ENCODE measurements around the gene CEP170.

Gene CEP170

DNA sequence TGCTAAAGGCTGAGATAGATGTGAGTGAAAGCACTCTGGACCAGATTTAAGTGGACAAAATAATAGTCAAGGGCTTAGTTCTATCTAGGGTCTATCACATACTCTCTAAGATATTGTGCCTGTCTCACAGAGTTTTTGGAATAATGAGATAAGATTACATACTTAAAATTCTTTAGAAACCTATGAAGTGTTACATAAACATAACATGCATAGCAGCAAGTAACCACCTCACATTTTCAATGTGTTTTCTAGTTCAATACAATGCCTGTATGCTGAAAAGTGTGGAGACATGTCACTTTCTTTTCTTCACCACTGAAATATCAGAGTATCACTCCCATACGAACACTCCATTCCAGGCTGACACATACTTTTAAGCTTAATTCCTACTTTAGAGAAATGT, 16.9 kb upstream of the CEP170 start:
- Histone ChIP-seq H3K36me3 (peaks cover 28 to 57% (median 49%) of the 10 kb centered on the region in 11 experiments; a peak in 21 of 22 replicates), H3K9me3 (replicated peaks in 1 of 11) (peaks cover 0 to 27% (median 6%) of the 10 kb centered on the region in 11 experiments; a peak in 10 of 22 replicates), H3K27ac (peak overlapping the region in 1 of 11 experiments; percentile 13; a peak in 2 of 22 replicates), H3K4me2 (no peak overlapping the region; a peak in 1 of 22 replicates), H4K20me1 (no peaks in the 10 kb centered on the region), H3K4me1 (peaks cover 39 to 41% (median 41%) of the 10 kb centered on the region in 10 experiments), H3K4me3 (no peak overlapping the region), H3K27me3 (no peaks in the 10 kb centered on the region), H3K9ac (no peak overlapping the region)
- TF ChIP-seq Cebpa-rat (IDR thresholded peaks at IDR 0.05): no peak

DNA sequence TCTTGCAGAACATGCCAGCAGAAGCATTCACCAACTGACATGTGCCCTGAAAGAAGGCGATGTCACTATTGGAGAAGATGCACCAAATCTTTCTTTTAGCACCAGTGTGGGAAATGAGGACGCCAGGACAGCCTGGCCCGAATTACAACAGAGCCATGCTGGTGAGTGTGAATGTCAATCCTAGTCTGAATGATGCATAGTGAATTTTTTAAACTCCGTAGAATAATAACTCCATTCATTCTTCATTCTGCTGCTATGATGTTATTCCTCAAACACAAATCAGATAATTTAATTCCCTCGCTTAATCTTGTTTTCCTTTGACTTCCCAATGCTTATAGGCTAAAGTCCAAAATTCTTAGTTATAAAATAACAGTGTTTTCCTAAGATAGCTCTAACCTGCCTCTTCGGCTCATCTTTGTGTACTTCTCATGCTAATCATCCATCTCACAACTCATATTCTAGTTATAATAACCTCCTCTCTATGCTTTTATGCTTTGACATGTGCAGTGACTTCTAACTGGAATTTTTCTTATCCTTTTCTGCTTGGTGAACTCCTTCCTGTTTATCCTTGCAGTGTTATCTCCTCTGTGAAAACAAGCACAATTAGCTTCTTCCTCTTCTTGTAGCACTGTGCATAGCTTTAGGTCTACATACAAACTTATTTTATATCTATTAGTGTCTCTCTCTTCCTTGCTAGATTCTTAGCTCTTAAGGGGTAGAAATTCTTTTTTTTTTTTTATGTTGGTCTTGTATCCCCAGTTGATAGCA, 15.2 kb upstream of the CEP170 start:
- Histone ChIP-seq H4K20me1 (no peaks in the 10 kb centered on the region), H3K4me2 (peak overlapping the region; percentile 80 to 98 (median 89)), H3K4me3 (peak overlapping the region in 4 of 10 experiments; percentile 35 to 42 (median 38); a peak in 5 of 20 replicates), H3K4me1 (peaks cover 55 to 58% (median 58%) of the 10 kb centered on the region in 10 experiments), H3K27me3 (no peaks in the 10 kb centered on the region), H3K27ac (peak overlapping the region; percentile 60 to 97 (median 91)), H3K36me3 (peaks cover 14 to 41% (median 32%) of the 10 kb centered on the region in 11 experiments; a peak in 21 of 22 replicates), H3K9me3 (replicated peaks in 1 of 11) (peaks cover 0 to 17% (median 4%) of the 10 kb centered on the region in 11 experiments; a peak in 7 of 22 replicates), H3K9ac (peak overlapping the region in 10 of 11 experiments; percentile 63 to 83 (median 78); a peak in 14 of 22 replicates)
- no peak for TF ChIP-seq Cebpa-rat (IDR thresholded peaks at IDR 0.05)

DNA sequence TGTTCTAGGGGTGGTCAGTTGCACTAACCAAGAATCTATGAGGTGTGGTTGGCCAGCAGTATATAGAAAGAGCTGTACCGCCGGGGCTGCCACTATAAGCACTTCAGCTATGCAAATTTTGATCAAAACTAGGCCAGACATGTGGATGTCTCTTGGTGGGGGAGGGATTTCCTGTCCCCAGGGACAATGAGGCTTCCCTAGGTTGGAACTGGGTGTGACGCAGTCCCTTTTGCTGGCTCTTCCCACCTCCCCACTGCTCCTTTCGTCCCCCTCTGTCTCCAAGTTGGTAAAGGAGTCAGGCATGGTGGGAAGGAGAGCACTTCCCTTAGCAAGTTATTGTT, 14.3 kb upstream of the CEP170 start:
- peak overlapping the region; percentile 80 to 98 (median 89) for H3K4me2 ChIP-seq
- peak overlapping the region; percentile 60 to 97 (median 91) for H3K27ac ChIP-seq
- TF ChIP-seq Cebpa-rat (IDR thresholded peaks at IDR 0.05): no peak
- peaks cover 63 to 67% (median 65%) of the 10 kb centered on the region in 10 experiments for H3K4me1 ChIP-seq
- H4K20me1 ChIP-seq: no peaks in the 10 kb centered on the region
- H3K9ac ChIP-seq: peak overlapping the region; percentile 63 to 83 (median 77)
- H3K27me3 ChIP-seq: no peaks in the 10 kb centered on the region
- H3K4me3 ChIP-seq: peak overlapping the region; percentile 35 to 61 (median 41); a peak in 19 of 20 replicates
- peaks cover 0 to 11% (median 0%) of the 10 kb centered on the region in 11 experiments; a peak in 5 of 22 replicates for H3K9me3 ChIP-seq (replicated peaks in 1 of 11)
- peaks cover 7 to 33% (median 23%) of the 10 kb centered on the region in 11 experiments; a peak in 21 of 22 replicates for H3K36me3 ChIP-seq

DNA sequence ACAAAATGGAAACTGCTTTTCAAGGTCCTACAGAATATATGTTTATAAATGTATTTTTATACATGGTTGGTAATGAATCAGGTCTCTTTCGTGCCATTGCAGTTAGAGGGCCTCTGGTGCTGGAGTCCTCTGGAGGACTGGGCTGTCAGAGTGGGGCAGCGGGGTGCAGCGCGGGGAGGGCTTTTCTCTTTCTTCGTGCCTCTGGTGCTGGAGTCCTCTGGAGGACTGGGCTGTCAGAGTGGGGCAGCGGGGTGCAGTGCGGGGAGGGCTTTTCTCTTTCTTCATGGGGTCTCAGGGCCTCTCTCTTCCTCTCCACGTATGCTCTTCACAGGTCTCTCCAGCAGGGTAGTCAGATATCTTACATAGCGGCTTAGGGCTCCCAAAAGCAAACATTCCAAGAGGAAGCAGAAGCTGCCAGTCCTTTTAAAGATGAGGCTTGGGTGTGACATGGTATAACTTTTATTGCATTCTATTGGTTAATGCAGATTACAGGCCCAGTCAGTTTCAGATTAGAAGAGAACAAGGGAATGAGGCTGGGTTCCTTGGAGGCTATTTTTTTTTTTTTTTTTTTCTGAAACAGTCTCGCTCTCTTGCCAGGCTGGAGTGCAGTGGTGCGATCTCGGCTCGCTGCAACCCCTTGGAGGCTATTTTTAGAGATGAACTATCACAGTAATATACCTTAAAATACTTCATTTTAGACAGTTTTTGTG, 13.8 kb upstream of the CEP170 start:
- TF ChIP-seq Cebpa-rat (IDR thresholded peaks at IDR 0.05): no peak
- Histone ChIP-seq H3K4me1 (peaks cover 69 to 72% (median 70%) of the 10 kb centered on the region in 10 experiments), H3K9me3 (replicated peaks in 1 of 11) (peaks cover 0 to 7% (median 0%) of the 10 kb centered on the region in 11 experiments; a peak in 3 of 22 replicates), H3K4me2 (peak overlapping the region; percentile 80 to 98 (median 89)), H3K36me3 (peaks cover 2 to 28% (median 18%) of the 10 kb centered on the region in 11 experiments; a peak in 20 of 22 replicates), H3K27me3 (no peaks in the 10 kb centered on the region), H4K20me1 (no peaks in the 10 kb centered on the region), H3K27ac (peak overlapping the region; percentile 60 to 97 (median 91)), H3K4me3 (peak overlapping the region; percentile 35 to 61 (median 41)), H3K9ac (peak overlapping the region; percentile 63 to 83 (median 77))

DNA sequence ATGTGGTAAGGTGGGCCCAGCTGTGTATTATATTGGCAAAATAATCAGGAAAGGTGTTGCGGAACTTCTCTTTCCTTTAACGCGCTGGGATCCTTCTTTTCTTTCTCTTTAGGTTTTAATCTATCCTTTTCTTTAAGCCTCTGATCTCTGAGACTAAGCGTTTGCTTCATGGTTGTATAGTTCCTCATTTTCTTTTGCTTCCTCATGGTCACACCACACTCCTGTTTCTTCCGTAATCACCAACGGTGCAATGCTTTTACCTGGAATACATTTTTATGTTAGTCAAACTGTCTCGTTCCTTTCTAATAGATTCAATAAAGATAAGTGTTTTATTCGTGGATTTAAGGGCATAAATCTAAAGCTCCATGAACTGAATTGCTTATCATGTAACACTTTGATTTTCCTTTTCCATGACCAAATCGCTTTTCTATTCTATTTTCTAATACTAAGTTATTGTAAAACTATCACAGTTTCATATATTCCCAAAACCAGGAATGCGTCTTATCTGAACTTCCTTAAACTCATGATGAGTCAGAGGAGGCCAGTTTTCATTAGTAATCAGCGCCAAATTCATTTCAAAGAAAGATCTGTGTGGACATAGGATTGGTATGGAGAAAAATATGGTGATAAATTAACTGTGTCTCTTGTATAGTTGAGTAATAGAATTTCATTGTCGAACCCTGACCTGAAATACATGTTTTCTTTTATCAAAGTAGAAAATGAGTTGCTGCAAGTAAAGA, 13.0 kb upstream of the CEP170 start:
- Histone ChIP-seq H3K4me1 (peaks cover 77 to 80% (median 79%) of the 10 kb centered on the region in 10 experiments), H3K9ac (peak overlapping the region; percentile 63 to 83 (median 77)), H4K20me1 (no peaks in the 10 kb centered on the region), H3K4me3 (peak overlapping the region in 8 of 10 experiments; percentile 35 to 61 (median 41); a peak in 10 of 20 replicates), H3K9me3 (replicated peaks in 1 of 11) (no peaks in the 10 kb centered on the region), H3K27me3 (no peaks in the 10 kb centered on the region), H3K27ac (peak overlapping the region; percentile 59 to 97 (median 91); a peak in 21 of 22 replicates), H3K4me2 (peak overlapping the region; percentile 80 to 98 (median 89)), H3K36me3 (peaks cover 0 to 19% (median 10%) of the 10 kb centered on the region in 11 experiments; a peak in 13 of 22 replicates)
- peak in 1 of 11 experiments; percentile 6; a peak in 4 of 22 replicates for TF ChIP-seq Cebpa-rat (IDR thresholded peaks at IDR 0.05)

DNA sequence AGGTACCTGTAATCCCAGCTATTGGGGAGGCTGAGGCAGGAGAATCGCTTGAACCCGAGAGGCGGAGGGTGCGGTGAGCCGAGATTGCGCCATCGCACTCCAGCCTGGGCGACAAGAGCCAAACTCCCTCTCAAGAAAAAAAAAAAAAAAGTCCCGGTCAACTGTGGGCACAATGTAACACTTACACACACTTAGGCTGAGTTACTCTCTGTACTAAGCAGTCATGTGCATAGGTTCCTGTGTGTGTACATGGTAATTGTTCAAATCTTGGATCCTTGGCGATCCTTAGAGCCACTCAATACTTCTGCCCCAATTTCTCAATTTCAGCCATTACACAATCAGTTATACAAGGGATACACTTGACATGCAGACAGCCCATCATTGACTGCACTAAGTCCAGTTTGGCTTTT, 12.4 kb upstream of the CEP170 start:
- Histone ChIP-seq H3K27ac (peak overlapping the region; percentile 59 to 97 (median 91); a peak in 21 of 22 replicates), H3K36me3 (peaks cover 0 to 16% (median 9%) of the 10 kb centered on the region in 11 experiments; a peak in 10 of 22 replicates), H4K20me1 (no peaks in the 10 kb centered on the region), H3K4me3 (peak overlapping the region in 3 of 10 experiments; percentile 35 to 41 (median 39); a peak in 3 of 20 replicates), H3K27me3 (no peaks in the 10 kb centered on the region), H3K4me1 (peaks cover 83 to 86% (median 85%) of the 10 kb centered on the region in 10 experiments), H3K4me2 (peak overlapping the region; percentile 80 to 98 (median 89)), H3K9ac (peak overlapping the region; percentile 63 to 83 (median 77); a peak in 21 of 22 replicates), H3K9me3 (replicated peaks in 1 of 11) (no peaks in the 10 kb centered on the region)
- peak in 3 of 11 experiments; percentile 35 to 53 (median 40); a peak in 4 of 22 replicates for TF ChIP-seq Cebpa-rat (IDR thresholded peaks at IDR 0.05)

DNA sequence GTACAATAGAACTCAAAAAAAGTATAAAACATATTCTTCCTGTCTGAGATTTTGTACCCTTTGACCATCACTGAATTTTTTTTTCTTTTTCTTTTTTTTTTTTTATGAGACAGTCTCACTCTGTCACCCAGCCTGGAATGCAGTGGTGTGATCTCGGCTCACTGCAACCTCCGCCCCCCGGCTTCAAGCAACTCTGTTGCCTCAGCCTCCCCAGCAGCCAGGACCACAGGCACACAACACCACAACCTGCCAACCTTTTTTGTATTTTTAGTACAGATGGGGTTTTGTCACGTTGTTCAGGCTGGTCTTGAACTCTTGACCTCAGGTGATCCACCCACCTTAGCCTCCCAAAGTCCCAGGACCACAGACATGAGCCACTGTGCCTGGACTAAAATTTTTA, 11.2 kb upstream of the CEP170 start:
- no peaks in the 10 kb centered on the region for H3K9me3 ChIP-seq (replicated peaks in 1 of 11)
- no peak overlapping the region for H3K4me3 ChIP-seq
- H3K36me3 ChIP-seq: peaks cover 0 to 4% (median 0%) of the 10 kb centered on the region in 11 experiments; a peak in 3 of 22 replicates
- H3K4me2 ChIP-seq: peak overlapping the region; percentile 80 to 98 (median 89); a peak in 21 of 22 replicates
- H3K27me3 ChIP-seq: no peaks in the 10 kb centered on the region
- no peaks in the 10 kb centered on the region for H4K20me1 ChIP-seq
- H3K27ac ChIP-seq: peak overlapping the region; percentile 59 to 97 (median 91); a peak in 21 of 22 replicates
- peak overlapping the region in 10 of 11 experiments; percentile 10 to 83 (median 77); a peak in 13 of 22 replicates for H3K9ac ChIP-seq
- peaks cover 84 to 97% (median 89%) of the 10 kb centered on the region in 10 experiments for H3K4me1 ChIP-seq
- TF ChIP-seq Cebpa-rat (IDR thresholded peaks at IDR 0.05): no peak

DNA sequence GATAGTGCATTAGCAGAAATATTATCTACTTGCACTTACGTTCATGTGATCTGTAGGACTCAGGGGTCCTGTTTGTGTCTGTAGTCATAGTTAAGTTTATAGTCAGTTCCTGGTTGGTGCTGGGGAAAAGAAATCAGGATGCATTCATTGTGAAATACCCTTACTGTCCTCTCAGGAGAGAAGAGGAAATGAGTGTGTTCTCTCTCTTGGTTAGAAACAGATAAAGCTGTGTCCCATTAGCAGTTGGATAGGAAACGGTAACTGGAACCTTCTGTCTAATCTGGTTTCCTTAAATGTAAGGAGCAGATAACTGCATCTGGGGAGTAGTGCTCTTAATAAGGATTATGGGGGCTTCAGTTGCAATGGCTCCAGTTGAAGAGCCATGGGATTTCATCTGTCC, 9.6 kb upstream of the CEP170 start:
- H3K9ac ChIP-seq: peak overlapping the region; percentile 38 to 80 (median 76); a peak in 20 of 22 replicates

More for the DNA sequence above, 9.6 kb upstream of the CEP170 start:
- peak overlapping the region; percentile 73 to 94 (median 81) for H3K4me2 ChIP-seq
- H3K4me3 ChIP-seq: peak overlapping the region in 5 of 10 experiments; percentile 23 to 35 (median 24); a peak in 7 of 20 replicates
- H3K9me3 ChIP-seq (replicated peaks in 1 of 11): no peaks in the 10 kb centered on the region
- H4K20me1 ChIP-seq: no peaks in the 10 kb centered on the region
- H3K27ac ChIP-seq: peak overlapping the region; percentile 73 to 97 (median 91); a peak in 21 of 22 replicates
- TF ChIP-seq Cebpa-rat (IDR thresholded peaks at IDR 0.05): peak in 9 of 11 experiments; percentile 42 to 93 (median 72); a peak in 14 of 22 replicates
- peaks cover 72 to 99% (median 89%) of the 10 kb centered on the region in 10 experiments for H3K4me1 ChIP-seq
- H3K36me3 ChIP-seq: peaks cover 0 to 4% (median 0%) of the 10 kb centered on the region in 11 experiments; a peak in 4 of 22 replicates
- H3K27me3 ChIP-seq: no peaks in the 10 kb centered on the region
